ENCODE results near the gene CARD9. TPM values are rescaled to one million over a fixed set of nuclear protein-coding genes. Genes with fewer than 3 reads are reported as not detected.

The CARD9 gene
- total and polyA plus RNA-seq, 8 donors, result 0.92 to 8.2 (median 1.3) TPM; not detected in 1

GRCh38 chr9:136338511-136338910 lies 35.0 kb downstream of the CARD9 start:
- intact Hi-C loops (cut with DNase I; ENCODE audit: low total_unique reads), result loop anchor here (10.0 kb wide), 1 partner anchor 66 kb away; the partner anchor contains the start of gene SNAPC4
- no peak for DNase-seq
- TF ChIP-seq CTCF (IDR thresholded peaks at IDR 0.05), result no peak
- TF ChIP-seq EP300 (IDR thresholded peaks at IDR 0.05), result no peak
- no peak for TF ChIP-seq POLR2AphosphoS5 (IDR thresholded peaks at IDR 0.05)
- TF ChIP-seq POLR2A (IDR thresholded peaks at IDR 0.05), result no peak
- Histone ChIP-seq H3K36me3 (peaks cover 0 to 51% (median 36%) of the 10 kb centered on the region in 4 donors), H3K4me1 (peaks cover 22 to 38% (median 31%) of the 10 kb centered on the region in 4 donors), H3K4me3 (no peak overlapping the region), H3K27ac (no peak overlapping the region), H3K27me3 (no peaks in the 10 kb centered on the region), H3K9me3 (no peaks in the 10 kb centered on the region)
- 80 to 95% (median 93%) methylated on average over 7 to 25 of the region's 25 CpGs for WGBS, 5 donors

- 82 to 88% (median 85%) methylated on average over 32 to 43 of the region's 43 CpGs for WGBS, 5 donors
These were observed 35.8 kb downstream of the CARD9 start for GRCh38 chr9:136337416-136338395.

GRCh38 chr9:136336881-136337280 lies 36.6 kb downstream of the CARD9 start:
- Histone ChIP-seq H3K27ac (no peak overlapping the region), H3K27me3 (no peaks in the 10 kb centered on the region), H3K36me3 (peaks cover 0 to 51% (median 36%) of the 10 kb centered on the region in 4 donors), H3K4me1 (peaks cover 7 to 22% (median 15%) of the 10 kb centered on the region in 4 donors), H3K9me3 (no peaks in the 10 kb centered on the region), H3K4me3 (no peak overlapping the region)
- TF ChIP-seq POLR2AphosphoS5 (IDR thresholded peaks at IDR 0.05), result no peak
- intact Hi-C loops (cut with DNase I; ENCODE audit: low total_unique reads), result loop anchor here (10.0 kb wide), 1 partner anchor 68 kb away; the partner anchor contains the start of gene SNAPC4
- 87 to 95% (median 92%) methylated on average over 12 to 23 of the region's 23 CpGs for WGBS, 5 donors
- DNase-seq, result no peak

More at GRCh38 chr9:136337416-136338395, 35.8 kb downstream of the CARD9 start:
- TF ChIP-seq POLR2A (IDR thresholded peaks at IDR 0.05) (no peak), CTCF (IDR thresholded peaks at IDR 0.05) (no peak)
- intact Hi-C loops (cut with DNase I; ENCODE audit: low total_unique reads), result loop anchor here (10.0 kb wide), 1 partner anchor 67 kb away; the partner anchor contains the start of gene SNAPC4
- no peaks in the 10 kb centered on the region for H3K27me3 ChIP-seq
- H3K27ac ChIP-seq, result no peak overlapping the region
- H3K9me3 ChIP-seq, result no peaks in the 10 kb centered on the region
- peaks cover 0 to 51% (median 36%) of the 10 kb centered on the region in 4 donors for H3K36me3 ChIP-seq
- no peak for DNase-seq
- H3K4me1 ChIP-seq, result peaks cover 15 to 30% (median 23%) of the 10 kb centered on the region in 4 donors
- no peak overlapping the region for H3K4me3 ChIP-seq

GRCh38 chr9:136336156-136336870 lies 37.2 kb downstream of the CARD9 start:
- Histone ChIP-seq H3K27ac (no peak overlapping the region), H3K4me1 (peaks cover under 1 to 16% (median 10%) of the 10 kb centered on the region in 4 donors), H3K4me3 (no peak overlapping the region), H3K27me3 (no peaks in the 10 kb centered on the region), H3K36me3 (peaks cover 0 to 51% (median 36%) of the 10 kb centered on the region in 4 donors), H3K9me3 (no peaks in the 10 kb centered on the region)
- TF ChIP-seq CTCF (IDR thresholded peaks at IDR 0.05), result no peak
- no peak for TF ChIP-seq POLR2A (IDR thresholded peaks at IDR 0.05)
- TF ChIP-seq EP300 (IDR thresholded peaks at IDR 0.05), result no peak
- no peak for TF ChIP-seq POLR2AphosphoS5 (IDR thresholded peaks at IDR 0.05)
- intact Hi-C loops (cut with DNase I; ENCODE audit: low total_unique reads), result loop anchor here (10.0 kb wide), 1 partner anchor 68 kb away; the partner anchor contains the start of gene SNAPC4
- WGBS, 5 donors, result 61 to 85% (median 78%) methylated on average over 13 to 30 of the region's 30 CpGs
- no peak for DNase-seq

Measured in stomach (tissue), 9 donors.